ENCODE data around the gene CLSTN3.
"Not testable (repeated sequence)": the region's sequence is repeated elsewhere in the genome, so short reads cannot be mapped to it uniquely, and the experiment has no call there.

Gene CLSTN3

GRCh38 chr12:7106082-7106481 lies 24.1 kb upstream of the CLSTN3 start:
- DNase-seq, result no peak

GRCh38 chr12:7107181-7107580 lies 23.0 kb upstream of the CLSTN3 start:
- not testable (repeated sequence) for DNase-seq

- no peak for DNase-seq
These were observed 22.6 kb upstream of the CLSTN3 start for GRCh38 chr12:7107636-7108002.

GRCh38 chr12:7108003-7108795 lies 22.0 kb upstream of the CLSTN3 start:
- peak; percentile 79 for DNase-seq

GRCh38 chr12:7108796-7109571 lies 21.2 kb upstream of the CLSTN3 start, which contains the start of gene C1RL:
TSS of gene C1RL (minus strand) at chr12:7109214. CDS start at chr12:7109180, 34 bp downstream.
- peak; percentile 82 for DNase-seq

- DNase-seq, result no peak
These were observed 20.6 kb upstream of the CLSTN3 start for GRCh38 chr12:7109572-7109920.

- no peak for DNase-seq
These were observed 19.5 kb upstream of the CLSTN3 start for GRCh38 chr12:7110661-7111060.

- no peak for DNase-seq
These were observed 18.1 kb upstream of the CLSTN3 start for GRCh38 chr12:7112041-7112440.

- DNase-seq, result peak; percentile 77
These were observed 16.7 kb upstream of the CLSTN3 start for GRCh38 chr12:7113389-7113871.

- DNase-seq, result no peak
These were observed 16.2 kb upstream of the CLSTN3 start for GRCh38 chr12:7114008-7114407.

- DNase-seq, result no peak
These were observed 15.3 kb upstream of the CLSTN3 start for GRCh38 chr12:7114851-7115250.

GRCh38 chr12:7116196-7116595 lies 14.0 kb upstream of the CLSTN3 start:
- no peak for DNase-seq

GRCh38 chr12:7116916-7117315 lies 13.3 kb upstream of the CLSTN3 start:
- no peak for DNase-seq

- no peak for DNase-seq
These were observed 12.5 kb upstream of the CLSTN3 start for GRCh38 chr12:7117670-7118069.

- DNase-seq, result no peak
These were observed 11.3 kb upstream of the CLSTN3 start for GRCh38 chr12:7118881-7119280.

GRCh38 chr12:7120166-7120565 lies 10.0 kb upstream of the CLSTN3 start:
- DNase-seq, result no peak

GRCh38 chr12:7121324-7121723 lies 8.8 kb upstream of the CLSTN3 start:
- DNase-seq, result no peak

GRCh38 chr12:7122811-7123769 lies 7.1 kb upstream of the CLSTN3 start:
- DNase-seq, result no peak

- DNase-seq, result no peak
These were observed 6.2 kb upstream of the CLSTN3 start for GRCh38 chr12:7123806-7124522.

- no peak for DNase-seq
These were observed 4.4 kb upstream of the CLSTN3 start for GRCh38 chr12:7125632-7126227.

- no peak for DNase-seq
These were observed 2.1 kb upstream of the CLSTN3 start for GRCh38 chr12:7127916-7128626.
